AG04449 (cell line): Measurements from ENCODE around the gene OTUD3.

Source experiments
- CTCF ChIA-PET: fragments of 350-600 bp; formaldehyde crosslinking; extraction: SDS; loops from one replicate; lab custom pipeline; 2021; ENCODE audit warnings: antibody characterized with exemption; lab: Yijun Ruan, JAX
- POLR2A ChIA-PET: fragments of 400-600, 350-600 bp; formaldehyde crosslinking; extraction: SDS; loops from one replicate; lab custom pipeline; 2020; ENCODE audit warnings: antibody characterized with exemption, inconsistent platforms; lab: Yijun Ruan, JAX
- DNase-seq: peaks from one replicate; pipeline ENCODE4 v3.0.0-alpha.2; 2010; ENCODE audit warnings: low read depth, low spot score
- H3K4me3 ChIP-seq: 2 replicates; pipeline ENCODE4 v1.5.1; 2011; ENCODE audit warnings: low read depth, mild to moderate bottlenecking, control low read depth, low read length
- TF ChIP-seq, protein P1 (sequence below): IDR thresholded peaks from one replicate; pipeline ENCODE4 v1.5.1; 2011; ENCODE audit warnings: mild to moderate bottlenecking, moderate library complexity, low read length, control low read depth, inconsistent platforms; ENCODE audit not compliant: insufficient read depth; ENCODE audit errors: missing control alignments

The OTUD3 gene

DNA sequence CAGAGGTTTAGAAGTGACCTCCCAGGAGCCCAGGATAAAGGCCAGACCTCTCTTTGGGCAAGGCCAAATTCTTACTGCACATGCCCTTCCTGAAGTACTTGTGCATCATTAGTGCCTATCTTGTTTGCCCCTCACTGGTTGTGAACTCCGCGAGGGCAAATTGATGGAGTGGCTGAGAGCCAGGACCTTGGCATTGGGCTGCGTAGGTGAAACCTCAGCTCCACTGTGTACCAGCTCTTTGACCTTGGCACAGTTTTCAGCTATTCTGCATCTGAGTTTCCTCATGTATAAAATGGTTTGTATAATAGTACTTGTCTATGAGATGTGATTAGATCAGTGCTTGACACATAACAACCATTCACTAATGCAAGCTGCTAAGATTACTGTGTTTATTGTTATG lies 11.5 kb downstream of the OTUD3 start:
- CTCF ChIA-PET = interaction anchor here (1.6 to 5.9 kb wide), 3 partner anchors 12 to 178 kb away, joined by 3 to 45 read pairs (median 6); partner anchors contain the start of gene OTUD3
- POLR2A ChIA-PET = no interaction called here
- no peak overlapping the region for H3K4me3 ChIP-seq
- TF ChIP-seq, protein P1, sequence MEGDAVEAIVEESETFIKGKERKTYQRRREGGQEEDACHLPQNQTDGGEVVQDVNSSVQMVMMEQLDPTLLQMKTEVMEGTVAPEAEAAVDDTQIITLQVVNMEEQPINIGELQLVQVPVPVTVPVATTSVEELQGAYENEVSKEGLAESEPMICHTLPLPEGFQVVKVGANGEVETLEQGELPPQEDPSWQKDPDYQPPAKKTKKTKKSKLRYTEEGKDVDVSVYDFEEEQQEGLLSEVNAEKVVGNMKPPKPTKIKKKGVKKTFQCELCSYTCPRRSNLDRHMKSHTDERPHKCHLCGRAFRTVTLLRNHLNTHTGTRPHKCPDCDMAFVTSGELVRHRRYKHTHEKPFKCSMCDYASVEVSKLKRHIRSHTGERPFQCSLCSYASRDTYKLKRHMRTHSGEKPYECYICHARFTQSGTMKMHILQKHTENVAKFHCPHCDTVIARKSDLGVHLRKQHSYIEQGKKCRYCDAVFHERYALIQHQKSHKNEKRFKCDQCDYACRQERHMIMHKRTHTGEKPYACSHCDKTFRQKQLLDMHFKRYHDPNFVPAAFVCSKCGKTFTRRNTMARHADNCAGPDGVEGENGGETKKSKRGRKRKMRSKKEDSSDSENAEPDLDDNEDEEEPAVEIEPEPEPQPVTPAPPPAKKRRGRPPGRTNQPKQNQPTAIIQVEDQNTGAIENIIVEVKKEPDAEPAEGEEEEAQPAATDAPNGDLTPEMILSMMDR = no peak
- DNase-seq = no peak

DNA sequence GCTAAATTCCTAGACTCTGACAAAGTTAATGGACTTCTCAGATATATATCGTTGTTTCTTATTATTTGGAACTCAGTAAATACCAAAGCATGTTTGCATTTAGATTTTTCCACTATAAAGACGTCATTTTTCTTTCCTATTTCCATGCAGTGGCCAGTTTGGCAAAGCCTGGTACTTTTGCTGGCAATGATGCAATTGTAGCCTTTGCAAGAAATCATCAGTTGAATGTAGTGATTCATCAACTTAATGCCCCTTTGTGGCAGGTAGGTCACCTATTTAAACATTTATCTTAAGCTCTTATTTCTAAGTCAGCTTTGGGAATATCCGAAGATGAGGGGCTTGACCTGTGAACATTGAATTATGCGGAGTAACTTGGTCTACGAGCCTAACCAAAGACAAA lies 12.0 kb downstream of the OTUD3 start:
- POLR2A ChIA-PET = no interaction called here
- CTCF ChIA-PET = interaction anchor here (1.1 to 5.9 kb wide), 4 partner anchors 9 to 178 kb away, joined by 3 to 45 read pairs (median 4); partner anchors contain the start of gene OTUD3

DNA sequence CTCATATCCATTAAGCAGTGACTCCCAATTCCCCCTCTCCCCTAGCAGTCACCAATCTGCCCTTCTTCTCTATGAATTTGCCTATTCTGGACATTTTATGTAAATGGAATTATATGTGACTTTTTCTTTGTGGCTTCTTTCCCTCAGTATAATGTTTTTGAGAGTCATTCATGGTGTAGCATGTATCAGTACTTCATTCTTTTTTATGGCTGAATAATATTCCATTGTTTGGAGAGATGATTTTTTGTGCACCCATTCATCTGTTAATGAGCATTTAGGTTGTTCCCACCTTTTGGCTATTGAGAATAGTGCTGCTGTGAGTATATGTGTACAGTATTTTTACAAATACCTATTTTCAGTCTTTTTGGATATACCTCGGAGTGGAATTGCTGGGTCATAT lies 19.5 kb downstream of the OTUD3 start:
- H3K4me3 ChIP-seq = no peak overlapping the region
- CTCF ChIA-PET = interaction anchor here (0.8 kb wide), 1 partner anchor 15 kb away, joined by 3 read pairs; no protein-coding TSS in a partner anchor
- POLR2A ChIA-PET = no interaction called here
- no peak for DNase-seq
- TF ChIP-seq, protein P1 = no peak

More for the DNA sequence above, 12.0 kb downstream of the OTUD3 start:
- TF ChIP-seq, protein P1 = no peak
- no peak overlapping the region for H3K4me3 ChIP-seq
- DNase-seq = no peak

DNA sequence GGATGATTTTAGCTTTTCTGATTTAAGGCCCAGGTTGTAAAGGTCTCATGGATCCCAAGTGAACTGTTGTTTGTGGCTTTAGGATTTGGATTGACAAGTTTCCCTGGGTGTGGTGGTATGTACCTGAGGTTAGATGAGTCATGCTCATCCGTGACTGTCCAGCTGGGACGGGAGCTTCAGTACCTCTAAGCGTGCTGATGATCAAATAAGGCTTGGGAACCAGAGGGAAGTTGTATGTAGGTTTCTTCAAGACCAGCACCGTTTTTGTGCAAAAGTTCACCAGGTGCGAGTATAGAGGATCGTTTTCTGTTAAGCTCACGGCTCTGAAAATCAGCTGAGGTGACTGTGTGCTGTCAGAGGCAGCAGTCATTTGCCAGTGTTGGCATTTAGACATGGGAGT lies 21.4 kb downstream of the OTUD3 start:
- no peak overlapping the region for H3K4me3 ChIP-seq
- TF ChIP-seq, protein P1 = no peak
- CTCF ChIA-PET = interaction anchor here (0.8 to 2.6 kb wide), 2 partner anchors 15 to 249 kb away, joined by 3 to 14 read pairs; no protein-coding TSS in a partner anchor
- no peak for DNase-seq
- POLR2A ChIA-PET = no interaction called here

DNA sequence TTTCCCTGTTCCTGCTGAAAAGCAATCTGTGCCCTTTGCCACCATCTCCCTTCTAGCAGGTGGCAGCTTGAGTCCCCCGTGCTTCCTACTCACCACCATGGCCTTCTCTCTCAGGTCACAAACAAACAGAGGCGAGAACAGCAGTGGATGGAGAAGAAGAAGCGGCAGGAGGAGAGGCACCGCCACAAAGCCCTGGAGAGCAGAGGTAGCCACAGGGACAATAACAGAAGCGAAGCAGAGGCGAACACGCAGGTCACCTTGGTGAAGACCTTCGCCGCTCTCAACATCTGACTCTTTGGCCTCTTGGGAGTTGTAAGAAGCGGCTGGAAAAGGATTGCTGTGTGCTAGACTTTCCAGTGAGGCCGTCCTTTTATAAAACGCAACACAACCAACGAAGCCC lies 25.3 kb downstream of the OTUD3 start:
- no peak overlapping the region for H3K4me3 ChIP-seq
- CTCF ChIA-PET = interaction anchor here (1.0 to 1.7 kb wide), 3 partner anchors 8 to 14 kb away, joined by 3 to 6 read pairs (median 4); no protein-coding TSS in a partner anchor
- POLR2A ChIA-PET = no interaction called here
- no peak for DNase-seq
- TF ChIP-seq, protein P1 = no peak

DNA sequence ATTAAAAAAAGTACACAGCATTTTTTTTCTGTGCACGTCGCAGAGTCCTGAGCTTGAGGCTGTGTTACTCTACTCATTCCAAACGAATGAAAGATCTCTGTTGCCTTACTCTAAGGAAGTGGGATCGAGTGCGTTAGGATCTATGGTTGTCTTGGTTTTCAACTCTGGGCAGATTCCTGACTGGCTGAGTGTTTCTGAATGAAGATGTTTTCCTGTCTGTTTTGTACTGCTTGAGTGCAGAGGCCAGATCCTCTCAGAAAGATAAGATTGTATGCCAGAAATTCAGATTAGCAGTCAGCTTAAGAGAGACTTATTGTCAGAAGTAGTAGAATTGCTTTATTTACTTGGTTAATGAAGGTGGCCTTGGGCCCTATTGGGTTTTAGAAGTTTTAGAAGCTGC lies 27.2 kb downstream of the OTUD3 start:
- ChIA-PET POLR2A (no interaction called here), CTCF (interaction anchor here (0.8 to 1.7 kb wide), 6 partner anchors 9 to 581 kb away, joined by 3 to 10 read pairs (median 4); partner anchors contain the start of gene OTUD3)
- TF ChIP-seq, protein P1 = no peak
- H3K4me3 ChIP-seq = no peak overlapping the region
- no peak for DNase-seq
